ENCODE data around the gene MCHR2.

Gene MCHR2

GRCh38 chr6:99901596-99902384 is 92.2 kb downstream of the MCHR2 start:
- DNase-seq, result no peak

- no peak for DNase-seq
These were observed 99.2 kb downstream of the MCHR2 start for GRCh38 chr6:99894815-99895214.

GRCh38 chr6:99887066-99887465 is 107.0 kb downstream of the MCHR2 start:
- DNase-seq, result no peak

- DNase-seq, result no peak
These were observed 109.0 kb downstream of the MCHR2 start for GRCh38 chr6:99885051-99885450.

- no peak for DNase-seq
These were observed 111.8 kb downstream of the MCHR2 start for GRCh38 chr6:99882128-99882702.

GRCh38 chr6:99879431-99879830 is 114.6 kb downstream of the MCHR2 start:
- DNase-seq, result no peak

- DNase-seq, result no peak
These were observed 119.0 kb downstream of the MCHR2 start for GRCh38 chr6:99875068-99875467.

GRCh38 chr6:99873084-99873483 is 120.9 kb downstream of the MCHR2 start:
- no peak for DNase-seq

GRCh38 chr6:99871641-99872040 is 122.4 kb downstream of the MCHR2 start:
- no peak for DNase-seq

Data from GDM1 (cell line).